ENCODE results near the gene ITFG2. TPM values are rescaled to one million over a fixed set of nuclear protein-coding genes. Genes with fewer than 3 reads are reported as not detected.

Gene ITFG2
- total RNA-seq, 2 experiments from 2014 or later = 25.4 to 25.8 TPM

- CTCF ChIA-PET = no interaction called here
- no peak overlapping the region for H3K4me3 Mint-ChIP-seq
These were observed 14.4 kb downstream of the ITFG2 start for GRCh38 chr12:2826721-2827515.

GRCh38 chr12:2829275-2829674 is 16.8 kb downstream of the ITFG2 start:
- CTCF ChIA-PET = interaction anchor here (1.5 kb wide), 1 partner anchor 25 kb away, joined by 5 read pairs; no protein-coding TSS in a partner anchor
- no peak for TF ChIP-seq CTCF (IDR thresholded peaks at IDR 0.05)
- ATAC-seq (no peak), DNase-seq (no peak)
- peaks cover 4% of the 10 kb centered on the region for H3K4me1 Mint-ChIP-seq (ENCODE audit: low read depth)
- POLR2A ChIA-PET = no interaction called here
- no peaks in the 10 kb centered on the region for H3K27me3 Mint-ChIP-seq
- H3K27ac Mint-ChIP-seq = no peak overlapping the region
- H3K4me3 Mint-ChIP-seq = no peak overlapping the region
- peaks cover 25% of the 10 kb centered on the region for H3K36me3 Mint-ChIP-seq (ENCODE audit: low read depth)
- intact Hi-C loops (cut with micrococcal nuclease) = no loop called here
- no peaks in the 10 kb centered on the region for H3K9me3 Mint-ChIP-seq

More at GRCh38 chr12:2826721-2827515, 14.4 kb downstream of the ITFG2 start:
- ATAC-seq = no peak
- no peak for DNase-seq
- H3K9me3 Mint-ChIP-seq = no peaks in the 10 kb centered on the region
- peaks cover 38% of the 10 kb centered on the region for H3K36me3 Mint-ChIP-seq (ENCODE audit: low read depth)
- TF ChIP-seq CTCF (IDR thresholded peaks at IDR 0.05) = no peak
- peaks cover 4% of the 10 kb centered on the region for H3K4me1 Mint-ChIP-seq (ENCODE audit: low read depth)
- intact Hi-C loops (cut with micrococcal nuclease) = no loop called here
- POLR2A ChIA-PET = no interaction called here
- no peaks in the 10 kb centered on the region for H3K27me3 Mint-ChIP-seq
- no peak overlapping the region for H3K27ac Mint-ChIP-seq

GRCh38 chr12:2832550-2833127 is 20.2 kb downstream of the ITFG2 start:
- Mint-ChIP-seq H3K9me3 (no peaks in the 10 kb centered on the region), H3K4me3 (no peak overlapping the region), H3K36me3 (ENCODE audit: low read depth) (peaks cover 21% of the 10 kb centered on the region), H3K4me1 (ENCODE audit: low read depth) (peaks cover 16% of the 10 kb centered on the region), H3K27me3 (no peaks in the 10 kb centered on the region), H3K27ac (peak overlapping the region; percentile 15)
- DNase-seq (no peak), ATAC-seq (no peak)
- ChIA-PET CTCF (interaction anchor here (1.3 kb wide), 2 partner anchors 19 to 149 kb away, joined by 3 read pairs; no protein-coding TSS in a partner anchor), POLR2A (interaction anchor here (1.4 to 1.6 kb wide), 3 partner anchors 15 to 44 kb away, joined by 4 read pairs; no protein-coding TSS in a partner anchor)
- TF ChIP-seq CTCF (IDR thresholded peaks at IDR 0.05) = no peak
- intact Hi-C loops (cut with micrococcal nuclease) = no loop called here

GRCh38 chr12:2833327-2833726 is 20.9 kb downstream of the ITFG2 start:
- no peak for TF ChIP-seq CTCF (IDR thresholded peaks at IDR 0.05)
- H3K9me3 Mint-ChIP-seq = no peaks in the 10 kb centered on the region
- H3K27ac Mint-ChIP-seq = no peak overlapping the region
- no peak overlapping the region for H3K4me3 Mint-ChIP-seq
- H3K4me1 Mint-ChIP-seq (ENCODE audit: low read depth) = peaks cover 16% of the 10 kb centered on the region
- intact Hi-C loops (cut with micrococcal nuclease) = no loop called here
- CTCF ChIA-PET = interaction anchor here (1.3 kb wide), 2 partner anchors 20 to 150 kb away, joined by 3 read pairs; no protein-coding TSS in a partner anchor
- no peak for ATAC-seq
- no peaks in the 10 kb centered on the region for H3K27me3 Mint-ChIP-seq
- DNase-seq = no peak
- POLR2A ChIA-PET = interaction anchor here (0.9 to 1.6 kb wide), 4 partner anchors 16 to 45 kb away, joined by 3 to 4 read pairs (median 4); no protein-coding TSS in a partner anchor
- H3K36me3 Mint-ChIP-seq (ENCODE audit: low read depth) = peaks cover 25% of the 10 kb centered on the region

GRCh38 chr12:2833810-2834209 is 21.3 kb downstream of the ITFG2 start:
- DNase-seq = no peak
- peaks cover 16% of the 10 kb centered on the region for H3K4me1 Mint-ChIP-seq (ENCODE audit: low read depth)
- no peaks in the 10 kb centered on the region for H3K9me3 Mint-ChIP-seq
- ChIA-PET POLR2A (interaction anchor here (0.7 to 1.6 kb wide), 4 partner anchors 19 to 45 kb away, joined by 3 to 4 read pairs (median 4); no protein-coding TSS in a partner anchor), CTCF (interaction anchor here (1.3 kb wide), 2 partner anchors 20 to 151 kb away, joined by 3 read pairs; no protein-coding TSS in a partner anchor)
- no peak for TF ChIP-seq CTCF (IDR thresholded peaks at IDR 0.05)
- ATAC-seq = no peak
- no peak overlapping the region for H3K4me3 Mint-ChIP-seq
- H3K27me3 Mint-ChIP-seq = no peaks in the 10 kb centered on the region
- intact Hi-C loops (cut with micrococcal nuclease) = no loop called here
- H3K27ac Mint-ChIP-seq = no peak overlapping the region
- peaks cover 23% of the 10 kb centered on the region for H3K36me3 Mint-ChIP-seq (ENCODE audit: low read depth)
